Measurements from ENCODE around the gene TMEM63B.

TMEM63B gene

GRCh38 chr6:44078827-44079671, 48.3 kb upstream of the TMEM63B start:
- no peak for TF ChIP-seq ZNF70 (CRISPR knock-in tag; IDR thresholded peaks at IDR 0.05)
- TF ChIP-seq ZNF8 (CRISPR knock-in tag; IDR thresholded peaks at IDR 0.05) = no peak
- no peak for TF ChIP-seq ZC3H10 (CRISPR knock-in tag; IDR thresholded peaks at IDR 0.05)
- no peak for TF ChIP-seq ZNF565 (CRISPR knock-in tag; conservative IDR thresholded peaks at IDR 0.05; ENCODE audit: low read depth)
- TF ChIP-seq RARB (CRISPR knock-in tag; IDR thresholded peaks at IDR 0.05) = no peak
- TF ChIP-seq SNAI2 (CRISPR knock-in tag; IDR thresholded peaks at IDR 0.05) = no peak
- no peak for TF ChIP-seq CSRNP3 (CRISPR knock-in tag; IDR thresholded peaks at IDR 0.05)
- TF ChIP-seq PPARA (CRISPR knock-in tag; IDR thresholded peaks at IDR 0.05; ENCODE audit: borderline replicate concordance) = no peak
- no peak for TF ChIP-seq CSDC2 (CRISPR knock-in tag; IDR thresholded peaks at IDR 0.05)
- TF ChIP-seq, protein P1, sequence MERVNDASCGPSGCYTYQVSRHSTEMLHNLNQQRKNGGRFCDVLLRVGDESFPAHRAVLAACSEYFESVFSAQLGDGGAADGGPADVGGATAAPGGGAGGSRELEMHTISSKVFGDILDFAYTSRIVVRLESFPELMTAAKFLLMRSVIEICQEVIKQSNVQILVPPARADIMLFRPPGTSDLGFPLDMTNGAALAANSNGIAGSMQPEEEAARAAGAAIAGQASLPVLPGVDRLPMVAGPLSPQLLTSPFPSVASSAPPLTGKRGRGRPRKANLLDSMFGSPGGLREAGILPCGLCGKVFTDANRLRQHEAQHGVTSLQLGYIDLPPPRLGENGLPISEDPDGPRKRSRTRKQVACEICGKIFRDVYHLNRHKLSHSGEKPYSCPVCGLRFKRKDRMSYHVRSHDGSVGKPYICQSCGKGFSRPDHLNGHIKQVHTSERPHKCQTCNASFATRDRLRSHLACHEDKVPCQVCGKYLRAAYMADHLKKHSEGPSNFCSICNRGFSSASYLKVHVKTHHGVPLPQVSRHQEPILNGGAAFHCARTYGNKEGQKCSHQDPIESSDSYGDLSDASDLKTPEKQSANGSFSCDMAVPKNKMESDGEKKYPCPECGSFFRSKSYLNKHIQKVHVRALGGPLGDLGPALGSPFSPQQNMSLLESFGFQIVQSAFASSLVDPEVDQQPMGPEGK (CRISPR knock-in tag; IDR thresholded peaks at IDR 0.05; ENCODE audit: borderline replicate concordance) = no peak
- TF ChIP-seq TSHZ2 (CRISPR knock-in tag; IDR thresholded peaks at IDR 0.05) = no peak
- TF ChIP-seq BACH2 (CRISPR knock-in tag; IDR thresholded peaks at IDR 0.05; ENCODE audit: borderline replicate concordance) = no peak
- no peak for TF ChIP-seq ZFP3 (CRISPR knock-in tag; IDR thresholded peaks at IDR 0.05)
- TF ChIP-seq TOX (CRISPR knock-in tag; IDR thresholded peaks at IDR 0.05; ENCODE audit: borderline replicate concordance) = no peak
- no peak for TF ChIP-seq TCF4 (CRISPR knock-in tag; IDR thresholded peaks at IDR 0.05; ENCODE audit: borderline replicate concordance)
- no peak for TF ChIP-seq ARNTL (CRISPR knock-in tag; IDR thresholded peaks at IDR 0.05; ENCODE audit: borderline replicate concordance, low read depth)
- no peak for TF ChIP-seq GLIS3 (CRISPR knock-in tag; IDR thresholded peaks at IDR 0.05)
- TF ChIP-seq, protein P2, sequence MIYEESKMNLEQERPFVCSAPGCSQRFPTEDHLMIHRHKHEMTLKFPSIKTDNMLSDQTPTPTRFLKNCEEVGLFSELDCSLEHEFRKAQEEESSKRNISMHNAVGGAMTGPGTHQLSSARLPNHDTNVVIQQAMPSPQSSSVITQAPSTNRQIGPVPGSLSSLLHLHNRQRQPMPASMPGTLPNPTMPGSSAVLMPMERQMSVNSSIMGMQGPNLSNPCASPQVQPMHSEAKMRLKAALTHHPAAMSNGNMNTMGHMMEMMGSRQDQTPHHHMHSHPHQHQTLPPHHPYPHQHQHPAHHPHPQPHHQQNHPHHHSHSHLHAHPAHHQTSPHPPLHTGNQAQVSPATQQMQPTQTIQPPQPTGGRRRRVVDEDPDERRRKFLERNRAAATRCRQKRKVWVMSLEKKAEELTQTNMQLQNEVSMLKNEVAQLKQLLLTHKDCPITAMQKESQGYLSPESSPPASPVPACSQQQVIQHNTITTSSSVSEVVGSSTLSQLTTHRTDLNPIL (CRISPR knock-in tag; IDR thresholded peaks at IDR 0.05; ENCODE audit: low read depth) = no peak
- no peak for TF ChIP-seq ESRRG (CRISPR knock-in tag; IDR thresholded peaks at IDR 0.05)
- ATAC-seq = peak; percentile 58

DNA sequence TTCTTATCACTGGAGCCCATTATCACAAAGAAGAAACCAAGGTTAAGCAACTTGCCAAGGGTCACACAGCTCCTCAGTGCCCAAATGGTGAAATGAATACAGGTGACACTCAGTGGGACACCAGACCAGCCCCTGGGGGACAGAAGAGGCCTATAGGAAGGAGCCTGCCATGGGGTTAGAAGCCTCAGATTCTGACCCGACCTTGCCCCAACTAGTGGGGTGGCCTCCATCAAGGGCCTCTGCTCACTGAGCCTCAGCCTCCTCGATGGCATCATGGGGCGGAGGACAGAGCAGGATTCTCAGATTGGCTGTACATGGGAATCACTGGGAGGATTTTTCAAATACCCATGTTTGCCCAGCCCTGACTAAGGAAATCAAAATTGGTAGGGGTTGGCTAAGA, 47.7 kb upstream of the TMEM63B start:
- ATAC-seq = no peak
- no peak for TF ChIP-seq ZNF70 (CRISPR knock-in tag; IDR thresholded peaks at IDR 0.05)

GRCh38 chr6:44080561-44081521, 46.5 kb upstream of the TMEM63B start:
- no peak for TF ChIP-seq ARNTL (CRISPR knock-in tag; IDR thresholded peaks at IDR 0.05; ENCODE audit: borderline replicate concordance, low read depth)
- ATAC-seq = no peak

GRCh38 chr6:44081753-44082152, 45.6 kb upstream of the TMEM63B start:
- no peak for ATAC-seq
- no peak for TF ChIP-seq ARNTL (CRISPR knock-in tag; IDR thresholded peaks at IDR 0.05; ENCODE audit: borderline replicate concordance, low read depth)
- no peak for TF ChIP-seq RARB (CRISPR knock-in tag; IDR thresholded peaks at IDR 0.05)
- no peak for TF ChIP-seq ZNF8 (CRISPR knock-in tag; IDR thresholded peaks at IDR 0.05)
- TF ChIP-seq TOX (CRISPR knock-in tag; IDR thresholded peaks at IDR 0.05; ENCODE audit: borderline replicate concordance) = no peak
- TF ChIP-seq ESRRG (CRISPR knock-in tag; IDR thresholded peaks at IDR 0.05) = no peak
- TF ChIP-seq, protein P1 (CRISPR knock-in tag; IDR thresholded peaks at IDR 0.05; ENCODE audit: borderline replicate concordance) = no peak
- TF ChIP-seq ZC3H10 (CRISPR knock-in tag; IDR thresholded peaks at IDR 0.05) = no peak
- TF ChIP-seq TSHZ2 (CRISPR knock-in tag; IDR thresholded peaks at IDR 0.05) = no peak
- no peak for TF ChIP-seq SNAI2 (CRISPR knock-in tag; IDR thresholded peaks at IDR 0.05)
- TF ChIP-seq ZNF565 (CRISPR knock-in tag; conservative IDR thresholded peaks at IDR 0.05; ENCODE audit: low read depth) = no peak
- no peak for TF ChIP-seq OSR1 (CRISPR knock-in tag; IDR thresholded peaks at IDR 0.05)

All from SK-N-SH treated with all-trans-retinoic acid at 6 μM for 48 hours (cell line).